Mesodermal cell (in vitro differentiated cells): ENCODE measurements around the gene CYB5D1.
A peak's percentile ranks its signal among the peaks of the same experiment; 100 is the strongest.
"Not testable (repeated sequence)": the region's sequence is repeated elsewhere in the genome, so short reads cannot be mapped to it uniquely, and the experiment has no call there.

Experiments
- H3K27ac ChIP-seq: 2 replicates; pipeline ENCODE4 v1.7.0; 2013; ENCODE audit warnings: mild to moderate bottlenecking, low read depth, low read length, moderate library complexity; ENCODE audit not compliant: severe bottlenecking
- H3K36me3 ChIP-seq: 2 replicates; pipeline ENCODE4 v1.7.1; 2013; ENCODE audit warnings: mild to moderate bottlenecking, low read length, moderate library complexity; ENCODE audit not compliant: control insufficient read depth, insufficient read depth
- H3K4me1 ChIP-seq: one replicate; pipeline ENCODE4 v1.7.1; 2013; ENCODE audit warnings: mild to moderate bottlenecking, low read length; ENCODE audit not compliant: insufficient read depth, control insufficient read depth, poor library complexity, severe bottlenecking
- H3K4me3 ChIP-seq: 2 replicates; pipeline ENCODE4 v1.7.0; 2013; ENCODE audit warnings: low read length, control low read depth, mild to moderate bottlenecking; ENCODE audit not compliant: insufficient read depth, poor library complexity, severe bottlenecking; ENCODE audit errors: extremely low read depth
- H3K9me3 ChIP-seq: 2 replicates; pipeline ENCODE4 v1.7.1; 2013; ENCODE audit warnings: mild to moderate bottlenecking, low read length, moderate library complexity; ENCODE audit not compliant: control insufficient read depth
- WGBS, 2 experiments: methylation state at CpG; one replicate each; pipeline ENCODE4 v1.1.5; 2013; ENCODE audit warnings: missing lambda C conversion rate in 2 of 2; ENCODE audit not compliant: insufficient coverage in 2 of 2; 5-methylcytosine and 5-hydroxymethylcytosine counted together

The CYB5D1 gene

GRCh38 chr17:7864384-7864783 is 6.6 kb downstream of the CYB5D1 start:
- WGBS, 2 experiments, result 89% methylated on average over 4 of the region's 5 CpGs; no CpG with 5 or more reads in 1 of the 2 experiments
- H3K36me3 ChIP-seq, result peaks cover 62% of the 10 kb centered on the region
- H3K27ac ChIP-seq, H3K4me1 ChIP-seq, H3K4me3 ChIP-seq, H3K9me3 ChIP-seq: not testable (repeated sequence)

DNA sequence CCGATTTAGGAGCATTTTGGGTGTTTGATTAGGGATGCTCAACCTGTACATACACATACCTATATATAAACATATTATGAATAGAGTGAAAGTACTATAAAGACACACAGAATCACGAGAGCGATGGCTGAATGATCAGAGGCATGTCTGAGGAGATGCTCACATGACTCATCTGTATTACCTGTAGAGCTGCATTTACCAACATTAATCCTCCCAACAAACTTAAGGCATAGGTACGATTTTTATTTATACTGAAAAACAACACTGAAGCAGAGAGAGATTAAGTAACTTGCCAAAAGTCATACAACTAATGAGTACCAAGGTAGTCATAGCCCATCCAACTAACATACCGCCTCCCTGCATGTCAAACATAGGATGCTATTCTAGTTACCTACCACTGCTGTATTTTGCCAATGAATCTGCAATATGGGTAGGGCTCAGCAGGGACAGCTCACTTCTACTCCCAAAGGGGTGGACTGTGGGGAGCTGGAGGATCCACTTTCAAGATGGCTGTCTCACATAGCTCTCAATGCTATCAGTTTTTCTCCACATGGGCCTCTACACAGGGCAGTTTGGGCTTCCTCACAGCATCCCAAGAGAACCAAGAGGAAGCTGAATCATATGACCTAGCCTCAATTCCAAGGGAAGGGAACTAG is 7.3 kb downstream of the CYB5D1 start:
- Histone ChIP-seq H3K9me3 (no peaks in the 10 kb centered on the region), H3K4me1 (no peaks in the 10 kb centered on the region), H3K36me3 (peaks cover 57% of the 10 kb centered on the region), H3K4me3 (no peak overlapping the region), H3K27ac (no peak overlapping the region)
- no CpG with 5 or more reads among the region's 5 CpGs for WGBS, 2 experiments

- Histone ChIP-seq H3K9me3 (no peaks in the 10 kb centered on the region), H3K4me1 (no peaks in the 10 kb centered on the region), H3K4me3 (no peak overlapping the region), H3K36me3 (peaks cover 43% of the 10 kb centered on the region), H3K27ac (no peak overlapping the region)
- WGBS, 2 experiments, result 89 to 95% methylated on average over 5 of the region's 5 CpGs
These were observed 10.1 kb downstream of the CYB5D1 start for GRCh38 chr17:7867881-7868329.

- Histone ChIP-seq H3K4me3 (no peak overlapping the region), H3K27ac (no peak overlapping the region), H3K4me1 (no peaks in the 10 kb centered on the region), H3K9me3 (no peaks in the 10 kb centered on the region), H3K36me3 (peaks cover 24% of the 10 kb centered on the region)
- WGBS, 2 experiments, result 86 to 87% methylated on average over 4 of the region's 4 CpGs
These were observed 15.2 kb downstream of the CYB5D1 start for GRCh38 chr17:7873051-7873450.

GRCh38 chr17:7875804-7876370 is 18.1 kb downstream of the CYB5D1 start:
- no peak overlapping the region for H3K27ac ChIP-seq
- 71 to 100% methylated on average over 1 of the region's 2 CpGs for WGBS, 2 experiments
- H3K36me3 ChIP-seq, result peaks cover 42% of the 10 kb centered on the region
- H3K9me3 ChIP-seq, result no peaks in the 10 kb centered on the region
- H3K4me1 ChIP-seq, result peaks cover 7% of the 10 kb centered on the region
- no peak overlapping the region for H3K4me3 ChIP-seq

- H3K36me3 ChIP-seq, result peaks cover 36% of the 10 kb centered on the region
- H3K27ac ChIP-seq, result no peak overlapping the region
- 83 to 94% methylated on average over 7 of the region's 7 CpGs for WGBS, 2 experiments
- H3K9me3 ChIP-seq, result no peaks in the 10 kb centered on the region
- peaks cover 14% of the 10 kb centered on the region for H3K4me1 ChIP-seq
- H3K4me3 ChIP-seq, result no peak overlapping the region
These were observed 20.4 kb downstream of the CYB5D1 start for GRCh38 chr17:7878234-7878633.

DNA sequence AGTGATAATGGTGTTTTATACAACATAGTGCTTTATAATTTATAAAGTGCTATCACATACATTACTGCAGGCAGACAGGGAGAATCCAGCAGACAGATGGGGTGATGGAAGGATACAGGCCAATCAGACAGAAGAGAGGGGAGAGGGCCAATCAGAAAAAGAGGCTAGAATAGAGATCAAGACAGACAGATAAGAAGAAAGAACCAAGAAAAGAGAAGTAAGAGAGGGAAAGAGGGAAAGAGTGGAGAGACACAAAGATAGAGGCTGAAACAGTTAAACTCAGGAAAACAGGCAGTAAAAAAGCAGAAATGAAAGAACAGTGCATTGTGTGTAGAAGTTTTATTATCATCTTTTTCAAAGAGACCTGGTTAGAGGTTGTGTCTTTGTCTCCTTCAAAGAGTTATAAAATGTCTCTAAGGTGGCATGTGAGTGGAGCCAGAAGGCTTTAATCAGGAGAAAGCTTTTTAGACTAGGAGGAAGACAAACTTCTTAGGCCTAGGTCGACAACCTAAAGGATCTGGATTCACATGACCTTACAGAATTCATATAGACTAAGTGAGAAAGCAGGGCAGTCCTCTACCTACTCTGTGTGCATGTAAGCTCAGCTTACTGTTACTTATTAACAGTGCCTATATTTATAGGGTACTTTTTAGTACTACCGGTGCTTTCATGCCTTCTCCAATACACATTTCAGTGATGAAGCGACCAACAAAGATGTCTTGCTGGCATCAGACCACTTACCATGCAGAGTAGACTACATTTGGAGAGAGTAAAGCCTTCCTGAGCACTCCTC is 22.5 kb downstream of the CYB5D1 start:
- WGBS, 2 experiments, result 100% methylated on average over 1 of the region's 3 CpGs
- H3K4me3 ChIP-seq, result no peak overlapping the region
- peaks cover 26% of the 10 kb centered on the region for H3K36me3 ChIP-seq
- H3K9me3 ChIP-seq, result no peaks in the 10 kb centered on the region
- H3K27ac ChIP-seq, result no peak overlapping the region
- peaks cover 22% of the 10 kb centered on the region for H3K4me1 ChIP-seq

DNA sequence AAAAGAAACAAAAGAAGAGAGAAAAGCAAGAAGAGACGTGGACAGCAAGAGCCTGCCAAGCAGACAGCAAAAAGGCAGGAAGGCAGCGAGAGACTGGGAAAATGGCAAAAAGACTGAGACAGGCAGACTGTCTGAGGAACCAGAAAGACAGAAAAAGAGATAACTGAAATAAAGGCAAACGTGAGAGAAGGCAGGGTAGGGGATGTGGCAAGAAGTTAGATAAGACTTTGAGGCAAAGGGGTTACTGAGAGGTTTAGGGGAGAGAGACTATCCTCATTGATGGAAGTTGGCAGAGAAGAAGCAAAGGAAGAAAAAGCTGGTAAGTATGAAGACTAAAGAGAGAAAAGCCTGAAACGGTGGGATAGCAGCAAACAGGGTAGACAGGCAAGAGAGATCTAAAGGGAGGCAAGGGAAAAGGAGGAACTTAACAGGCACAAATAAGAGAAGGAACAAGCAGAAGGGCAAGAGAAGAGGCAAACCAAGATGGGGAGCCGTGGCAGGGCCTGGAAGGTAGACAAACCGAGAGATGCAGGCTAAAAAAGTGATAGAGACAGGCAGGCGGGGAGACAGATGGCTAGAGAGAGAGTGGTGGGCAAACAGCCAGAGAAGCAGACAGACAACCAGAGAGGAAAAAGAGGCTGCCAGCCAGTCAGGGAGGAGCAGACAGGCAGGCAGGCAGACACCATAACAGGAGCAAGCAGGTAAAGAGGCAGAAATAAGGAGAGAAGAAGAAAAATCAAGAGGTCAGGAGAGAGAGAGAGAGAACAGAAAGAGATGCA is 23.7 kb downstream of the CYB5D1 start:
- Histone ChIP-seq H3K4me1 (peaks cover 27% of the 10 kb centered on the region), H3K4me3 (no peak overlapping the region), H3K27ac (no peak overlapping the region), H3K9me3 (no peaks in the 10 kb centered on the region), H3K36me3 (peaks cover 18% of the 10 kb centered on the region)
- 86 to 92% methylated on average over 7 of the region's 7 CpGs for WGBS, 2 experiments

GRCh38 chr17:7882068-7882467 is 24.3 kb downstream of the CYB5D1 start:
- H3K4me3 ChIP-seq, result no peak overlapping the region
- WGBS, 2 experiments, result 97 to 100% methylated on average over 2 to 3 of the region's 7 CpGs
- peaks cover 18% of the 10 kb centered on the region for H3K36me3 ChIP-seq
- H3K9me3 ChIP-seq, result no peaks in the 10 kb centered on the region
- H3K4me1 ChIP-seq, result peaks cover 28% of the 10 kb centered on the region
- no peak overlapping the region for H3K27ac ChIP-seq

- no peak overlapping the region for H3K4me3 ChIP-seq
- H3K4me1 ChIP-seq, result peaks cover 32% of the 10 kb centered on the region
- WGBS, 2 experiments, result 93% methylated on average over 2 of the region's 3 CpGs; no CpG with 5 or more reads in 1 of the 2 experiments
- no peaks in the 10 kb centered on the region for H3K9me3 ChIP-seq
- peaks cover 18% of the 10 kb centered on the region for H3K36me3 ChIP-seq
- H3K27ac ChIP-seq, result peak overlapping the region; percentile 13
These were observed 24.8 kb downstream of the CYB5D1 start for GRCh38 chr17:7882629-7883028.
